Measurements from ENCODE around the gene L3MBTL1. TPM values are rescaled to one million over a fixed set of nuclear protein-coding genes. Genes with fewer than 3 reads are reported as not detected.

Gene L3MBTL1
- total RNA-seq, 1 donor from 2014 or later = 10.5 TPM

- DNase-seq (no peak), ATAC-seq (peak; percentile 69 to 76)
- no peaks in the 10 kb centered on the region for H3K27me3 ChIP-seq (ENCODE audit: low read depth)
- intact Hi-C loops (cut with DNase I) = no loop called here
- TF ChIP-seq CTCF (IDR thresholded peaks at IDR 0.05) = no peak
- H3K36me3 ChIP-seq = no peaks in the 10 kb centered on the region
- no peak within 1 kb of the TSS for H3K4me3 ChIP-seq
- H3K4me1 ChIP-seq = peaks cover 4% of the 10 kb centered on the region
- no peaks in the 10 kb centered on the region for H3K9me3 ChIP-seq
- no peak within 1 kb of the TSS for H3K27ac ChIP-seq
These were observed 51.1 kb downstream of the L3MBTL1 start, which contains the start of gene SGK2 for GRCh38 chr20:43558412-43559146. Gene SGK2 (plus strand): TSS chr20:43559027. CDS start chr20:43566496, 7,469 bp downstream.

GRCh38 chr20:43559147-43559987, 51.9 kb downstream of the L3MBTL1 start:
- TF ChIP-seq CTCF (IDR thresholded peaks at IDR 0.05) = no peak
- DNase-seq (no peak), ATAC-seq (no peak)
- H3K4me1 ChIP-seq = peaks cover 4% of the 10 kb centered on the region
- H3K4me3 ChIP-seq = no peak overlapping the region
- H3K36me3 ChIP-seq = no peaks in the 10 kb centered on the region
- intact Hi-C loops (cut with DNase I) = no loop called here
- H3K27ac ChIP-seq = no peak overlapping the region
- no peaks in the 10 kb centered on the region for H3K9me3 ChIP-seq
- H3K27me3 ChIP-seq (ENCODE audit: low read depth) = no peaks in the 10 kb centered on the region

GRCh38 chr20:43560974-43561373, 53.5 kb downstream of the L3MBTL1 start:
- H3K4me1 ChIP-seq = peaks cover 4% of the 10 kb centered on the region
- intact Hi-C loops (cut with DNase I) = no loop called here
- DNase-seq = no peak
- no peaks in the 10 kb centered on the region for H3K27me3 ChIP-seq (ENCODE audit: low read depth)
- no peak overlapping the region for H3K27ac ChIP-seq
- no peak overlapping the region for H3K4me3 ChIP-seq
- no peaks in the 10 kb centered on the region for H3K36me3 ChIP-seq
- TF ChIP-seq CTCF (IDR thresholded peaks at IDR 0.05) = no peak
- H3K9me3 ChIP-seq = no peaks in the 10 kb centered on the region
- no peak for ATAC-seq

GRCh38 chr20:43563429-43563828, 55.9 kb downstream of the L3MBTL1 start:
- ATAC-seq = no peak

GRCh38 chr20:43563991-43564390, 56.5 kb downstream of the L3MBTL1 start:
- no peaks in the 10 kb centered on the region for H3K27me3 ChIP-seq (ENCODE audit: low read depth)
- intact Hi-C loops (cut with DNase I) = no loop called here
- H3K9me3 ChIP-seq = no peaks in the 10 kb centered on the region
- no peak for DNase-seq
- H3K4me1 ChIP-seq = no peaks in the 10 kb centered on the region
- no peak for ATAC-seq
- no peak for TF ChIP-seq CTCF (IDR thresholded peaks at IDR 0.05)
- no peak overlapping the region for H3K27ac ChIP-seq
- no peaks in the 10 kb centered on the region for H3K36me3 ChIP-seq
- no peak overlapping the region for H3K4me3 ChIP-seq

More at GRCh38 chr20:43563429-43563828, 55.9 kb downstream of the L3MBTL1 start:
- no peak for DNase-seq
- no peak overlapping the region for H3K27ac ChIP-seq
- no peaks in the 10 kb centered on the region for H3K27me3 ChIP-seq (ENCODE audit: low read depth)
- H3K36me3 ChIP-seq = no peaks in the 10 kb centered on the region
- no peak overlapping the region for H3K4me3 ChIP-seq
- no peak for TF ChIP-seq CTCF (IDR thresholded peaks at IDR 0.05)
- intact Hi-C loops (cut with DNase I) = no loop called here
- H3K9me3 ChIP-seq = no peaks in the 10 kb centered on the region
- no peaks in the 10 kb centered on the region for H3K4me1 ChIP-seq

All from lower lobe of right lung (tissue), 2 donors.